MM.1S (cell line): ENCODE measurements around the gene SYMPK.

Experiments
- DNase-seq: peaks from one replicate; pipeline ENCODE4 v3.0.0-alpha.2; 2015
- H2AFZ ChIP-seq: fragments of 300-600 bp; sonication (generic); 2 replicates; pipeline ENCODE4 v1.6.0; 2016; ENCODE audit warnings: antibody characterized with exemption, low read length
- H3F3A ChIP-seq: fragments of 300-600 bp; sonication (generic); 2 replicates; pipeline ENCODE4 v1.6.1; 2016; ENCODE audit warnings: mild to moderate bottlenecking, antibody characterized with exemption, low read length, moderate library complexity, mixed read lengths; ENCODE audit not compliant: insufficient read depth
- H3K27ac ChIP-seq: fragments of 300-600 bp; sonication (generic); 2 replicates; pipeline ENCODE4 v1.5.1; 2016; ENCODE audit warnings: mild to moderate bottlenecking, low read length
- H3K27me3 ChIP-seq: fragments of 300-600 bp; sonication (generic); replicated peaks from 2 replicates; pipeline ENCODE4 v1.6.0; 2016; ENCODE audit warnings: low read length; ENCODE audit not compliant: insufficient read depth
- H3K36me3 ChIP-seq: fragments of 300-600 bp; sonication (generic); replicated peaks from 2 replicates; pipeline ENCODE4 v1.6.1; 2016; ENCODE audit warnings: mild to moderate bottlenecking, low read length, mixed read lengths; ENCODE audit not compliant: insufficient read depth
- H3K4me1 ChIP-seq: fragments of 300-600 bp; sonication (generic); 2 replicates; pipeline ENCODE4 v1.6.1; 2016; ENCODE audit warnings: low read length, mixed read lengths
- H3K4me2 ChIP-seq: fragments of 300-600 bp; sonication (generic); 2 replicates; pipeline ENCODE4 v1.6.0; 2016; ENCODE audit warnings: low read depth, low read length
- H3K4me3 ChIP-seq: fragments of 300-600 bp; sonication (generic); 2 replicates; pipeline ENCODE4 v1.5.1; 2016; ENCODE audit warnings: low read length, mixed read lengths
- H3K79me2 ChIP-seq: fragments of 300-600 bp; sonication (generic); 2 replicates; pipeline ENCODE4 v1.6.1; 2016; ENCODE audit warnings: mixed run types, low read length, mixed read lengths
- H3K9ac ChIP-seq: fragments of 300-600 bp; sonication (generic); 2 replicates; pipeline ENCODE4 v1.6.1; 2016; ENCODE audit warnings: low read length, mixed read lengths
- H3K9me2 ChIP-seq: fragments of 300-600 bp; sonication (generic); replicated peaks from 2 replicates; pipeline ENCODE4 v1.6.1; 2016; ENCODE audit warnings: mild to moderate bottlenecking, low read length, mixed read lengths; ENCODE audit not compliant: insufficient read depth
- H3K9me3 ChIP-seq: fragments of 300-600 bp; sonication (generic); replicated peaks from 2 replicates; pipeline ENCODE4 v1.6.1; 2016; ENCODE audit warnings: mild to moderate bottlenecking, low read length, mixed read lengths; ENCODE audit not compliant: insufficient read depth
- H4K20me1 ChIP-seq: fragments of 300-600 bp; sonication (generic); 2 replicates; pipeline ENCODE4 v1.6.1; 2016; ENCODE audit warnings: mild to moderate bottlenecking, low read length, moderate library complexity, mixed read lengths; ENCODE audit not compliant: insufficient read depth
- EZH2 ChIP-seq: fragments of 300-600 bp; sonication (generic); optimal IDR thresholded peaks from 2 replicates; pipeline ENCODE3; 2017; ENCODE audit warnings: low read depth, mild to moderate bottlenecking, antibody characterized with exemption, low read length, mixed read lengths
- EZH2phosphoT487 ChIP-seq: fragments of 300-600 bp; sonication (generic); IDR thresholded peaks from 2 replicates; pipeline ENCODE4 v1.6.1; 2018; ENCODE audit warnings: antibody characterized with exemption, low read length
- TF ChIP-seq, protein P1 (sequence below): fragments of 300-600 bp; sonication (generic); IDR thresholded peaks from 2 replicates; pipeline ENCODE4 v1.5.1; 2016; ENCODE audit warnings: antibody characterized with exemption, low read length, mixed read lengths

Gene SYMPK

GRCh38 chr19:45772912-45773311 lies 90.0 kb downstream of the SYMPK start:
- TF ChIP-seq, protein P1, sequence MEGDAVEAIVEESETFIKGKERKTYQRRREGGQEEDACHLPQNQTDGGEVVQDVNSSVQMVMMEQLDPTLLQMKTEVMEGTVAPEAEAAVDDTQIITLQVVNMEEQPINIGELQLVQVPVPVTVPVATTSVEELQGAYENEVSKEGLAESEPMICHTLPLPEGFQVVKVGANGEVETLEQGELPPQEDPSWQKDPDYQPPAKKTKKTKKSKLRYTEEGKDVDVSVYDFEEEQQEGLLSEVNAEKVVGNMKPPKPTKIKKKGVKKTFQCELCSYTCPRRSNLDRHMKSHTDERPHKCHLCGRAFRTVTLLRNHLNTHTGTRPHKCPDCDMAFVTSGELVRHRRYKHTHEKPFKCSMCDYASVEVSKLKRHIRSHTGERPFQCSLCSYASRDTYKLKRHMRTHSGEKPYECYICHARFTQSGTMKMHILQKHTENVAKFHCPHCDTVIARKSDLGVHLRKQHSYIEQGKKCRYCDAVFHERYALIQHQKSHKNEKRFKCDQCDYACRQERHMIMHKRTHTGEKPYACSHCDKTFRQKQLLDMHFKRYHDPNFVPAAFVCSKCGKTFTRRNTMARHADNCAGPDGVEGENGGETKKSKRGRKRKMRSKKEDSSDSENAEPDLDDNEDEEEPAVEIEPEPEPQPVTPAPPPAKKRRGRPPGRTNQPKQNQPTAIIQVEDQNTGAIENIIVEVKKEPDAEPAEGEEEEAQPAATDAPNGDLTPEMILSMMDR, result no peak
- TF ChIP-seq EZH2phosphoT487 (no peak), EZH2 (no peak)
- no peaks in the 10 kb centered on the region for H3K9me2 ChIP-seq
- no peak for DNase-seq
- peaks cover 14% of the 10 kb centered on the region for H3F3A ChIP-seq
- H3K4me1 ChIP-seq, result peaks cover 5% of the 10 kb centered on the region
- H3K4me2 ChIP-seq, result no peak overlapping the region
- H3K36me3 ChIP-seq, result no peaks in the 10 kb centered on the region
- H3K9me3 ChIP-seq, result no peaks in the 10 kb centered on the region
- H4K20me1 ChIP-seq, result no peaks in the 10 kb centered on the region
- H3K9ac ChIP-seq, result no peak overlapping the region
- H3K4me3 ChIP-seq, result no peak overlapping the region
- no peaks in the 10 kb centered on the region for H3K79me2 ChIP-seq
- no peak overlapping the region for H3K27ac ChIP-seq
- H3K27me3 ChIP-seq, result peaks cover 3% of the 10 kb centered on the region; the same call in 1 of the 2 replicates
- no peak overlapping the region for H2AFZ ChIP-seq

DNA sequence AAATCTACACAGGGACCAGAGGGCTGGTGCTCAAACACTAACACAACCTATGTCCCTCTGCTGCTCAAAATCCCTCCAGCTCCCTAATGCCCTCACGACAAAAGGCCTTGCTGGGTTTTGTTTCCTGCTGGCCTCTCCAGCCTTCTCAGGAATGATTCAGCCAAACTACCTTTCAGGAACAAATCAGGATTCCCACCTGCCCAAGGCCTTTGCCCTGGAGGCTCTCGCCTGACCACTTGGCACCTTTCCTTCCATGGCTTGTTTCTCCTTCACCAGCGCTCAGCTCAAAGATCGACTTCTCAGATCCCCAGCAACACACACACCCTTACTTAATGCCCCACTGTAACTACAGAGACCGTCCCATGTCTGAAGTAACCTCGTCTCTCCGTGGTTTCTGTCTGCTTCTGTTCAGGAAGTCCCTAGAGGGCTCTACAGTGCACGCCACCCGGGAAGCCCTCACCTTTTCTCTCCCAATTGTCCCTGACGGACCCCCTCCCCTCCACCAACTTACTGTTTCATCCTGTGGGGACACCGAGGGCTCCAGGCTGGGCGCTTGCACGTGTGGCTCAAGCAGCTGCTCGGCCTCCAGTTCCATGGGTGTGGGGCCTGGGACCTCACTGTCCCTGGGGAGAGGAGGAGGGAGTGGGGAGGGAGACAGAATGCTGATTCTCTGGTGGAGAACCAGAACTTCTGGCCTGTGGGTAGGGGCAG lies 90.7 kb downstream of the SYMPK start:
- Histone ChIP-seq H3K4me2 (no peak overlapping the region), H3K4me1 (peaks cover 5% of the 10 kb centered on the region), H3K36me3 (no peaks in the 10 kb centered on the region), H3F3A (peaks cover 14% of the 10 kb centered on the region), H3K9me2 (no peaks in the 10 kb centered on the region), H3K9me3 (no peaks in the 10 kb centered on the region), H3K27me3 (peaks cover 8% of the 10 kb centered on the region; the same call in 1 of the 2 replicates), H4K20me1 (no peaks in the 10 kb centered on the region), H3K4me3 (no peak overlapping the region), H2AFZ (no peak overlapping the region), H3K27ac (no peak overlapping the region), H3K9ac (no peak overlapping the region), H3K79me2 (no peaks in the 10 kb centered on the region)
- no peak for TF ChIP-seq EZH2
- TF ChIP-seq, protein P1, result no peak
- TF ChIP-seq EZH2phosphoT487, result no peak
- DNase-seq, result no peak

- Histone ChIP-seq H3K79me2 (no peaks in the 10 kb centered on the region), H3K9ac (no peak overlapping the region; the same call in 1 of the 2 replicates), H3K27me3 (peaks cover 13% of the 10 kb centered on the region; the same call in 1 of the 2 replicates), H2AFZ (no peak overlapping the region), H3K9me3 (no peaks in the 10 kb centered on the region), H3K4me1 (peaks cover 5% of the 10 kb centered on the region), H3K9me2 (no peaks in the 10 kb centered on the region), H3K4me2 (peak overlapping the region; percentile 96; the same call in 1 of the 2 replicates), H3K4me3 (peak overlapping the region; percentile 59), H3K27ac (no peak overlapping the region), H4K20me1 (no peaks in the 10 kb centered on the region), H3F3A (peaks cover 14% of the 10 kb centered on the region), H3K36me3 (no peaks in the 10 kb centered on the region)
- no peak for TF ChIP-seq EZH2
- TF ChIP-seq, protein P1, result no peak
- no peak for TF ChIP-seq EZH2phosphoT487
- no peak for DNase-seq
These were observed 91.5 kb downstream of the SYMPK start for GRCh38 chr19:45771311-45771933.
